GM12878 (cell line): ENCODE results near the gene ARL4D. TPM values are rescaled to one million over a fixed set of nuclear protein-coding genes. Genes with fewer than 3 reads are reported as not detected.

Experiments used
- ATAC-seq: fragments of 200-7000 bp; cut with Tn5 transposase; 3 replicates; pipeline ENCODE4 v1.9.1; 2020; ENCODE audit warnings: mild to moderate bottlenecking, moderate library complexity
- BruUV-seq: library from RNA; stranded (reverse); fragments of 400-500 nt; replicated peaks from 2 replicates; lab custom pipeline; 2021; lab: Mats Ljungman, UMichigan
- CTCF ChIA-PET: fragments of 300-600 bp; sonication (Branson Sonifier 250); formaldehyde crosslinking; extraction: SDS; loops from one replicate; lab custom pipeline; 2021; ENCODE audit warnings: inconsistent platforms; lab: Yijun Ruan, JAX
- POLR2A ChIA-PET: fragments of 350-600 bp; formaldehyde crosslinking; extraction: SDS; loops from one replicate; lab custom pipeline; 2021; ENCODE audit warnings: inconsistent platforms; lab: Charles Lee
- RAD21 ChIA-PET: fragments of 300-600 bp; sonication (Branson Sonifier 250); formaldehyde crosslinking; loops from one replicate; lab custom pipeline; 2023; ENCODE audit warnings: antibody characterized with exemption; ENCODE audit not compliant: unreplicated experiment; lab: Charles Lee
- SMC1A ChIA-PET: fragments of 300-600 bp; sonication (Branson Sonifier 250); formaldehyde crosslinking; loops from one replicate; lab custom pipeline; 2023; ENCODE audit not compliant: unreplicated experiment, uncharacterized antibody; lab: Charles Lee
- DNase-seq: peaks from one replicate; pipeline ENCODE4 v3.0.0-alpha.2; 2011; ENCODE audit warnings: low read depth, low spot score
- FAIRE-seq: peaks from 3 replicates; lab custom pipeline; 2011; peaks lifted over from hg19 to GRCh38; lab: Jason Lieb, UNC
- H2AFZ ChIP-seq: 2 replicates; pipeline ENCODE4 v1.6.0; 2011; ENCODE audit warnings: low read depth, low read length, control low read depth; ENCODE audit not compliant: control insufficient read depth
- H3K27ac ChIP-seq: 2 replicates; pipeline ENCODE4 v1.5.1; 2011; ENCODE audit warnings: control low read depth; ENCODE audit not compliant: control insufficient read depth, insufficient read depth
- H3K27me3 ChIP-seq, 2 experiments: replicated peaks in 1 of 2; 2 replicates each; pipeline versions ENCODE4 v1.6.0 to v1.6.1; 2011; ENCODE audit warnings: low read length in 1 of 2; ENCODE audit not compliant: control insufficient read depth in 2 of 2, insufficient read depth in 2 of 2
- H3K36me3 ChIP-seq, 2 experiments: 2 replicates each; pipeline ENCODE4 v1.5.1; 2011; ENCODE audit warnings: low read length in 1 of 2; ENCODE audit not compliant: control insufficient read depth in 2 of 2, insufficient read depth in 2 of 2
- H3K4me1 ChIP-seq: 2 replicates; pipeline ENCODE4 v1.6.1; 2011; ENCODE audit warnings: mild to moderate bottlenecking, low read length, moderate library complexity, mixed read lengths; ENCODE audit not compliant: control insufficient read depth, insufficient read depth
- H3K4me2 ChIP-seq: 2 replicates; pipeline ENCODE4 v1.6.0; 2011; ENCODE audit warnings: control low read depth; ENCODE audit not compliant: control insufficient read depth, insufficient read depth
- H3K4me3 ChIP-seq: fragments of 200-600 bp; sonication (generic); 2 replicates; pipeline ENCODE4 v1.5.1; 2016
- H3K79me2 ChIP-seq: 2 replicates; pipeline ENCODE4 v1.6.0; 2011; ENCODE audit warnings: low read length; ENCODE audit not compliant: control insufficient read depth, insufficient read depth
- H3K9ac ChIP-seq: 2 replicates; pipeline ENCODE4 v1.8.0; 2011; ENCODE audit warnings: low read length, control low read depth, mixed read lengths; ENCODE audit not compliant: control insufficient read depth, insufficient read depth
- H3K9me3 ChIP-seq: replicated peaks from 3 replicates; pipeline ENCODE4 v1.5.1; 2011; ENCODE audit warnings: mild to moderate bottlenecking, low read length; ENCODE audit not compliant: control insufficient read depth, insufficient read depth
- H4K20me1 ChIP-seq: 2 replicates; pipeline ENCODE4 v1.6.0; 2011; ENCODE audit not compliant: control insufficient read depth, insufficient read depth
- BCL3 ChIP-seq: IDR thresholded peaks from 2 replicates; pipeline ENCODE4 v1.6.1; 2011; ENCODE audit warnings: borderline replicate concordance, low read depth, mild to moderate bottlenecking, moderate library complexity, low read length; ENCODE audit not compliant: insufficient read depth, poor library complexity, severe bottlenecking
- CHD2 ChIP-seq: IDR thresholded peaks from 2 replicates; pipeline ENCODE4 v1.6.1; 2011; ENCODE audit warnings: low read depth, low read length, improper control_type of control experiment, borderline replicate concordance
- FOS ChIP-seq: IDR thresholded peaks from 3 replicates; pipeline ENCODE4 v1.6.1; 2011; ENCODE audit warnings: borderline replicate concordance; ENCODE audit not compliant: insufficient read length; ENCODE audit errors: extremely low read depth
- MEF2A ChIP-seq: IDR thresholded peaks from 2 replicates; pipeline ENCODE4 v1.6.1; 2011; ENCODE audit warnings: low read depth, mild to moderate bottlenecking, low read length, moderate library complexity; ENCODE audit not compliant: insufficient read depth
- REST ChIP-seq: IDR thresholded peaks from 2 replicates; pipeline ENCODE4 v1.6.1; 2012; ENCODE audit warnings: mild to moderate bottlenecking, low read depth, low read length
- SMC3 ChIP-seq: IDR thresholded peaks from 2 replicates; pipeline ENCODE4 v1.6.1; 2011; ENCODE audit warnings: low read length, improper control_type of control experiment, borderline replicate concordance
- TARDBP ChIP-seq: IDR thresholded peaks from 2 replicates; pipeline ENCODE4 v1.6.1; 2016; ENCODE audit warnings: borderline replicate concordance
- TCF7 ChIP-seq: IDR thresholded peaks from 2 replicates; pipeline ENCODE4 v1.6.1; 2014; ENCODE audit warnings: antibody characterized with exemption, borderline replicate concordance
- WRNIP1 ChIP-seq: IDR thresholded peaks from 2 replicates; pipeline ENCODE4 v1.6.1; 2011; ENCODE audit warnings: low read depth, low read length, improper control_type of control experiment, borderline replicate concordance
- WGBS: methylation state at CpG from one replicate; pipeline ENCODE4 v1.1.6; 2016; ENCODE audit warnings: low lambda C conversion rate; ENCODE audit not compliant: insufficient replicate concordance, insufficient coverage; ENCODE audit errors: missing lambda C conversion rate; 5-methylcytosine and 5-hydroxymethylcytosine counted together
- in situ Hi-C: fragments of 300-500 bp; cut with MboI; formaldehyde crosslinking; loops from 9 replicates; pipeline ENCODE4 v1.14.3; 2018; ENCODE audit warnings: mixed read lengths
- intact Hi-C: fragments of 100-400 bp; cut with micrococcal nuclease; formaldehyde crosslinking; loops from one replicate; pipeline ENCODE4 v1.14.2; 2022; ENCODE audit not compliant: unreplicated experiment
- polyA plus RNA-seq, 11 experiments: library from polyadenylated mRNA; depleted of rRNA in 4 of 11; unstranded in 6 of 11; stranded (reverse) in 5 of 11; fragments of >200 nt; fragmentation: Nextera tagmentation in 4 of 11; fragmentation: Illumina TruSeq in 1 of 11; extraction: Ambion mirVana in 4 of 11; extraction: Trizol in 1 of 11; gene quantifications; 1 replicate in 1 of 11; 2 replicates in 10 of 11; pipeline versions ENCODE4 v1.2.1 to v1.2.3, GENCODE V29; 2011 to 2016; ENCODE audit warnings: inconsistent platforms in 2 of 11, missing spikeins in 2 of 11, low read depth in 1 of 11
- total RNA-seq, 4 experiments: library from RNA; depleted of rRNA in 3 of 4; stranded (reverse); fragments of >200 nt in 3 of 4; fragmentation: Illumina TruSeq in 1 of 4; extraction: Trizol in 1 of 4; gene quantifications; 2 replicates each; pipeline versions ENCODE4 v1.2.1 to v1.2.3, GENCODE V29; 2013 to 2021
- TF ChIP-seq, protein P1 (sequence below), 3 experiments: IDR thresholded peaks in 2 of 3; conservative IDR thresholded peaks in 1 of 3; 2 replicates each; pipeline ENCODE4 v1.5.1; 2011; ENCODE audit warnings: low read depth in 3 of 3, low read length in 3 of 3, mild to moderate bottlenecking in 3 of 3, control low read depth in 2 of 3, moderate library complexity in 2 of 3, inconsistent platforms in 1 of 3, mixed read lengths in 1 of 3; ENCODE audit not compliant: control insufficient read depth in 2 of 3, insufficient read depth in 1 of 3; ENCODE audit errors: extremely low read depth in 1 of 3

The ARL4D gene
- total and polyA plus RNA-seq, 10 of the 15 experiments (the other 5 are each of a cell fraction or from before 2014, with no cell fraction given), result 0.10 to 1.5 (median 0.75) TPM

- intact Hi-C loops (no loop called here), in situ Hi-C loops (no loop called here)
- ChIA-PET POLR2A (no interaction called here), SMC1A (no interaction called here), CTCF (no interaction called here), RAD21 (no interaction called here)
- BruUV-seq, result no TSS peak
- Histone ChIP-seq H3K4me2 (no peak overlapping the region), H3K9ac (no peak overlapping the region), H3K9me3 (no peaks in the 10 kb centered on the region), H3K79me2 (no peaks in the 10 kb centered on the region), H3K4me1 (no peaks in the 10 kb centered on the region), H3K36me3 (no peaks in the 10 kb centered on the region), H3K27me3 (no peaks in the 10 kb centered on the region), H4K20me1 (no peaks in the 10 kb centered on the region), H3K27ac (no peak overlapping the region), H3K4me3 (no peak overlapping the region), H2AFZ (no peak overlapping the region)
- 48% methylated on average over 5 of the region's 5 CpGs for WGBS
- TF ChIP-seq, protein P1, sequence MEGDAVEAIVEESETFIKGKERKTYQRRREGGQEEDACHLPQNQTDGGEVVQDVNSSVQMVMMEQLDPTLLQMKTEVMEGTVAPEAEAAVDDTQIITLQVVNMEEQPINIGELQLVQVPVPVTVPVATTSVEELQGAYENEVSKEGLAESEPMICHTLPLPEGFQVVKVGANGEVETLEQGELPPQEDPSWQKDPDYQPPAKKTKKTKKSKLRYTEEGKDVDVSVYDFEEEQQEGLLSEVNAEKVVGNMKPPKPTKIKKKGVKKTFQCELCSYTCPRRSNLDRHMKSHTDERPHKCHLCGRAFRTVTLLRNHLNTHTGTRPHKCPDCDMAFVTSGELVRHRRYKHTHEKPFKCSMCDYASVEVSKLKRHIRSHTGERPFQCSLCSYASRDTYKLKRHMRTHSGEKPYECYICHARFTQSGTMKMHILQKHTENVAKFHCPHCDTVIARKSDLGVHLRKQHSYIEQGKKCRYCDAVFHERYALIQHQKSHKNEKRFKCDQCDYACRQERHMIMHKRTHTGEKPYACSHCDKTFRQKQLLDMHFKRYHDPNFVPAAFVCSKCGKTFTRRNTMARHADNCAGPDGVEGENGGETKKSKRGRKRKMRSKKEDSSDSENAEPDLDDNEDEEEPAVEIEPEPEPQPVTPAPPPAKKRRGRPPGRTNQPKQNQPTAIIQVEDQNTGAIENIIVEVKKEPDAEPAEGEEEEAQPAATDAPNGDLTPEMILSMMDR (IDR thresholded peaks at IDR 0.05 in 2 of 3, conservative IDR thresholded peaks at IDR 0.05 in 1 of 3; ENCODE audit: control insufficient read depth in 2 of 3, extremely low read depth in 1 of 3, insufficient read depth in 1 of 3, low read depth in 3 of 3, low read length in 3 of 3), result no peak
- no peak for TF ChIP-seq FOS
- no peak for TF ChIP-seq SMC3
- no peak for TF ChIP-seq TCF7
- TF ChIP-seq MEF2A, result no peak
- no peak for TF ChIP-seq BCL3
- TF ChIP-seq CHD2, result no peak
- no peak for TF ChIP-seq WRNIP1
- no peak for TF ChIP-seq REST
- no peak for TF ChIP-seq TARDBP
- no peak for FAIRE-seq
- ATAC-seq, result no peak
- no peak for DNase-seq
These were observed 39.8 kb downstream of the ARL4D start for GRCh38 chr17:43438626-43439025.
